ENCODE data around the gene TNPO3. TPM values are rescaled to one million over a fixed set of nuclear protein-coding genes. Genes with fewer than 3 reads are reported as not detected.

The TNPO3 gene
- total and polyA plus RNA-seq, 12 donors, result 8.0 to 37.7 (median 29.6) TPM

DNA sequence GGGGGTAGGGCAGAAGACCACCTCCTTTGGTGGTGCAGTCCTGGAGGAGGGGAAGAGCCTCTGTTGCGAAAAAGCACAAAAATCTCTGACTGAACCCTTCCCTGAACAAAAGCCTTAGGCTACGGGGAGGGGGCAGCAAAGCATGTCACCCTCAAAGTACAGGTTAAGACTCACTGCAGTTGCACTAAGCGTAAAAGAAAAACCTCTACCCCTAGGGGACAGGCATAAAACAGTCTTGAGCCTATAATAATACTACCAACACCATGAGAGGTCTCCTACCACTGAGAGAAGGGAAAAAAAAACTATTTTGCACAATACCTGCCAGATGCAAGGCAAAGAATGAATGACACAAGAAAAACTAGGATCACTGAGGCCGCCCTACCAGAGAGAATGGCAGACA lies 17.3 kb downstream of the TNPO3 start:
- WGBS, 2 donors, result 97 to 98% methylated on average over 4 of the region's 4 CpGs
- intact Hi-C loops (cut with DNase I), result no loop called here
- Histone ChIP-seq H3K27me3 (no peaks in the 10 kb centered on the region), H3K4me1 (peaks cover 0 to 15% (median 6%) of the 10 kb centered on the region in 9 donors), H3K27ac (no peak overlapping the region), H3K36me3 (peaks cover 0 to 82% (median 17%) of the 10 kb centered on the region in 9 donors), H3K9me3 (no peaks in the 10 kb centered on the region), H3K4me3 (no peak overlapping the region)
- TF ChIP-seq, protein P1, sequence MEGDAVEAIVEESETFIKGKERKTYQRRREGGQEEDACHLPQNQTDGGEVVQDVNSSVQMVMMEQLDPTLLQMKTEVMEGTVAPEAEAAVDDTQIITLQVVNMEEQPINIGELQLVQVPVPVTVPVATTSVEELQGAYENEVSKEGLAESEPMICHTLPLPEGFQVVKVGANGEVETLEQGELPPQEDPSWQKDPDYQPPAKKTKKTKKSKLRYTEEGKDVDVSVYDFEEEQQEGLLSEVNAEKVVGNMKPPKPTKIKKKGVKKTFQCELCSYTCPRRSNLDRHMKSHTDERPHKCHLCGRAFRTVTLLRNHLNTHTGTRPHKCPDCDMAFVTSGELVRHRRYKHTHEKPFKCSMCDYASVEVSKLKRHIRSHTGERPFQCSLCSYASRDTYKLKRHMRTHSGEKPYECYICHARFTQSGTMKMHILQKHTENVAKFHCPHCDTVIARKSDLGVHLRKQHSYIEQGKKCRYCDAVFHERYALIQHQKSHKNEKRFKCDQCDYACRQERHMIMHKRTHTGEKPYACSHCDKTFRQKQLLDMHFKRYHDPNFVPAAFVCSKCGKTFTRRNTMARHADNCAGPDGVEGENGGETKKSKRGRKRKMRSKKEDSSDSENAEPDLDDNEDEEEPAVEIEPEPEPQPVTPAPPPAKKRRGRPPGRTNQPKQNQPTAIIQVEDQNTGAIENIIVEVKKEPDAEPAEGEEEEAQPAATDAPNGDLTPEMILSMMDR (IDR thresholded peaks at IDR 0.05), result no peak
- no peak for ATAC-seq
- no peak for DNase-seq

DNA sequence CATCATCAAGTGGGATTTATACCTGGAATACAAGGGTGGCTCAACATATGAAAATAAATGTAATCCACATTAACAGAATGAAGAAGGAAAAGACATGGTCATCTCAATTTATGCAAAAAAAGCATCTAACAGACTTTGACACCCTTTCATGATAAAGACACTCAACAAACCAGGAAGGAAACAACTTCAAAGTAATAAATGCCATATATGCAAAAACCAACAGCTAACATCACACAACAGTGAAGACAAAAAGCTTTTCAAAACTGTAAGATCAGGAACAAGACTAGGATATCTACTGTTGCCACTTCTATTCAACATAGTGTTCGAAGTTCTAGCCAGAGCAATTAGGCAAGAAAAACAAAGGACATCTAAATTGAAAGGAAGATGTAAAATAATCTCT lies 22.9 kb downstream of the TNPO3 start:
- H3K27me3 ChIP-seq, result no peaks in the 10 kb centered on the region
- H3K4me1 ChIP-seq, result peaks cover 0 to 6% (median 0%) of the 10 kb centered on the region in 9 donors
- peaks cover 0 to 75% (median 11%) of the 10 kb centered on the region in 9 donors for H3K36me3 ChIP-seq
- WGBS, 2 donors, result 97 to 98% methylated on average over 1 of the region's 1 CpG
- no peak overlapping the region for H3K27ac ChIP-seq
- no peak overlapping the region for H3K4me3 ChIP-seq
- H3K9me3 ChIP-seq, result no peaks in the 10 kb centered on the region
- DNase-seq (no peak), ATAC-seq (no peak)
- intact Hi-C loops (cut with DNase I), result no loop called here
- TF ChIP-seq, protein P1 (IDR thresholded peaks at IDR 0.05), result no peak

DNA sequence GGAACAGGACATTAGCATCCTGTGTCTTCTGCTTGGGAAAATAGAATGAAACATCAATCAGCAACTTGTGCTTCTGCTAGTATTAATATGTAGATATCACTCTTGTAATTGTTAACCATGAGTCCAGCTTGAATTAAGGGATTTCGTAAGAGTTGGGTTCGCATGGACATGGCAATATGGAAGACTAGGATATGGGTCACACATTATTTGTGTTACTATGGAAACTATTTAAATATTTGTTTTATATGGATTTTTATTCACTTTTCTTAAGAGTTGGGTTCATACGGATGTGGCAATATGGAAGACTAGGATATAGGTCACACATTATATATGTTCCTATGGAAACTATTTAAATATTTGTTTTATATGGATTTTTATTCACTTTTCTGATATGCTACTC lies 24.5 kb downstream of the TNPO3 start:
- no peak overlapping the region for H3K4me3 ChIP-seq
- peaks cover 0 to 6% (median 0%) of the 10 kb centered on the region in 9 donors for H3K4me1 ChIP-seq
- WGBS, 2 donors, result 98 to 100% methylated on average over 3 of the region's 3 CpGs
- peaks cover 0 to 60% (median 11%) of the 10 kb centered on the region in 9 donors for H3K36me3 ChIP-seq
- no peaks in the 10 kb centered on the region for H3K27me3 ChIP-seq
- no peak overlapping the region for H3K27ac ChIP-seq
- intact Hi-C loops (cut with DNase I), result no loop called here
- TF ChIP-seq, protein P1 (IDR thresholded peaks at IDR 0.05), result no peak
- DNase-seq (no peak), ATAC-seq (no peak)
- H3K9me3 ChIP-seq, result no peaks in the 10 kb centered on the region

DNA sequence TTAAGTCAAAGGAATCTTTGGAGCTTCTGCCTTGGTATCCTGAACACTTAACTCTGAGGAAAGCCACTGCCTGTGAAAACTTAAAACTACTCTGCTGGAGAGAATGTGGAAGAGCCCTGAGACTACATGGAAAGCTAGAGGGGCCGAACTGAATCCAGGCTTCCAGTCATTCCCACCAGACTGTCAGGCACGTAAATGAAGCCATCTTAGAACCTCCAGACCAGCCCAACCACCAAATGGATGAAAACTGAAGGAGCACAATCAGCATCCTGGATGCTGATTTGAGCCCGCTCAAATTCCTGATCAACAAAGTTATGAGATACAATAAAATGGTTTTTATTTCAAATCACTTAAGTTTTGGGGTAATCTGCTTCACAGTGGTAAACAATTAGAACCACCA lies 30.8 kb downstream of the TNPO3 start:
- no peak for DNase-seq
- no peaks in the 10 kb centered on the region for H3K9me3 ChIP-seq
- no peak for ATAC-seq
- intact Hi-C loops (cut with DNase I), result no loop called here
- H3K4me1 ChIP-seq, result peaks cover 0 to 7% (median 0%) of the 10 kb centered on the region in 9 donors
- no peak overlapping the region for H3K4me3 ChIP-seq
- H3K36me3 ChIP-seq, result peaks cover 0 to 20% (median 4%) of the 10 kb centered on the region in 9 donors
- H3K27ac ChIP-seq, result no peak overlapping the region
- TF ChIP-seq, protein P1 (IDR thresholded peaks at IDR 0.05), result no peak
- no peaks in the 10 kb centered on the region for H3K27me3 ChIP-seq
- WGBS, 2 donors, result 96 to 99% methylated on average over 3 of the region's 3 CpGs
